Iris pigment epithelial cell (primary cell): Measurements from ENCODE around the gene LTA4H.
A peak's percentile ranks its signal among the peaks of the same experiment; 100 is the strongest.

ENCODE experiments used
- DNase-seq: peaks from one replicate; pipeline ENCODE4 v3.0.0-alpha.2; 2011; ENCODE audit warnings: low read depth

LTA4H gene

GRCh38 chr12:96034621-96035282 is 635 bp downstream of the LTA4H start:
- DNase-seq: peak; percentile 36

- DNase-seq: no peak
Measured at GRCh38 chr12:96033549-96034389, 1.6 kb downstream of the LTA4H start.

GRCh38 chr12:96029826-96030225 is 5.6 kb downstream of the LTA4H start:
- DNase-seq: no peak

GRCh38 chr12:96028538-96028937 is 6.8 kb downstream of the LTA4H start:
- DNase-seq: no peak

GRCh38 chr12:96026331-96026730 is 9.1 kb downstream of the LTA4H start:
- DNase-seq: peak; percentile 57

GRCh38 chr12:96025518-96025917 is 9.9 kb downstream of the LTA4H start:
- no peak for DNase-seq

GRCh38 chr12:96020314-96021003 is 14.9 kb downstream of the LTA4H start:
- no peak for DNase-seq

- DNase-seq: peak; percentile 32
Measured at GRCh38 chr12:96015672-96016071, 19.7 kb downstream of the LTA4H start.

GRCh38 chr12:96014943-96015599 is 20.3 kb downstream of the LTA4H start:
- DNase-seq: no peak

- DNase-seq: no peak
Measured at GRCh38 chr12:96007729-96008128, 27.7 kb downstream of the LTA4H start.

- DNase-seq: no peak
Measured at GRCh38 chr12:96006727-96007126, 28.7 kb downstream of the LTA4H start.

GRCh38 chr12:96000858-96001257 is 34.5 kb downstream of the LTA4H start:
- no peak for DNase-seq

- DNase-seq: no peak
Measured at GRCh38 chr12:95999484-95999883, 35.9 kb downstream of the LTA4H start.

GRCh38 chr12:95998611-95999286 is 36.6 kb downstream of the LTA4H start:
- DNase-seq: peak; percentile 63

- DNase-seq: peak; percentile 8
Measured at GRCh38 chr12:95997911-95998510, 37.4 kb downstream of the LTA4H start.

- no peak for DNase-seq
Measured at GRCh38 chr12:95997276-95997675, 38.1 kb downstream of the LTA4H start.

GRCh38 chr12:95996034-95996658 is 39.2 kb downstream of the LTA4H start, which contains the start of gene HAL:
TSS of gene HAL (minus strand) at chr12:95996344. CDS start at chr12:95995910, 434 bp downstream.
- peak; percentile 4 for DNase-seq

- no peak for DNase-seq
Measured at GRCh38 chr12:95995238-95996031, 40.0 kb downstream of the LTA4H start.

- DNase-seq: peak; percentile 4
Measured at GRCh38 chr12:95994476-95994875, 40.9 kb downstream of the LTA4H start.

- DNase-seq: no peak
Measured at GRCh38 chr12:95993907-95994306, 41.5 kb downstream of the LTA4H start.
